ENCODE data around the gene CYTH4.

CYTH4 gene

DNA sequence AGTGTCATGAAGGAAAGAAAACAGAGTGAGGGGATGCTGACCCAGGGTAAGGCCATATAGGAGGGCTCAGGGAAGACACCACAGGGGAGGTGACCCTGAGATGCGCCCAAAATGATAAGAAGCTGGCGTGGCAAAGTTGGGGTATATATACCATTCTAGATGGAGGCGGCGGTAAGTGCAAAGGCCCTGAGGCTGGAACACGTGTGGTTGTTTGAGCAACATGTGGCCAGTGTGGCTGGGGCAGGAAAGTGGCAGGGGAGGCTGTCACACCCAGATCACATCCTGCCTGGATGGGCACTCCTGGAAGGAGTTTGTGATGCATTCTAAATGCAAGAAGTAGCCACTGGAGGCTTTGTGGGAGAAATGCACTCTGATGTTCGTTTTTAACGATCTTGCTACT, 70.2 kb downstream of the CYTH4 start:
- 85 to 86% methylated on average over 7 of the region's 7 CpGs for WGBS, 2 experiments
- H3K4me3 ChIP-seq (ENCODE audit: insufficient read depth, low read depth, low read length): no peak overlapping the region
- no peaks in the 10 kb centered on the region for H3K27me3 ChIP-seq (ENCODE audit: control insufficient read depth, insufficient read depth, low read length, poor library complexity, severe bottlenecking)
- no peaks in the 10 kb centered on the region for H3K4me1 ChIP-seq (ENCODE audit: control insufficient read depth, insufficient read depth, low read length)
- no peaks in the 10 kb centered on the region for H3K9me3 ChIP-seq (ENCODE audit: control insufficient read depth, low read length)
- no peaks in the 10 kb centered on the region for H3K36me3 ChIP-seq (ENCODE audit: control insufficient read depth, insufficient read depth, low read length)
- no peak overlapping the region for H3K27ac ChIP-seq (ENCODE audit: insufficient read depth, low read depth, low read length, poor library complexity, severe bottlenecking)

DNA sequence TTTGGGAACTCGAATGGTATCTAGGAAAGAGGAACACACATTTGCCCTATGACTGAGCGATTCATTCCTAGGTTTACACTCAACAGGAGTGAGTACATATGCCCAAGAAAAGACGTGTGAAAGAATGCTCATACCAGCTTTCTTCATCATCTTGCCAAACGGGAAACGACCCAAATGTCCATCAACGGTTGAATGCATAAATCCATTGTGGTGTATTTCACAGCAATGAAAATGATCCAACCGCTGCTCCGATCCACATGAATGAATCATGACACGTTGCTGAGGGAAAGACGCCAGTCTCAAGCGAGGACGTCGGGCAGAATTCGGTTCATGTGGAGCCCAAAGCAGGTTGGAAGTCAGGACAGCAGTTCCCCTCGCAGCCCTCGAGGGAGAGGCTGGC, 71.5 kb downstream of the CYTH4 start:
- H3K9me3 ChIP-seq (ENCODE audit: control insufficient read depth, low read length): no peaks in the 10 kb centered on the region
- no peaks in the 10 kb centered on the region for H3K4me1 ChIP-seq (ENCODE audit: control insufficient read depth, insufficient read depth, low read length)
- H3K27ac ChIP-seq (ENCODE audit: insufficient read depth, low read depth, low read length, poor library complexity, severe bottlenecking): no peak overlapping the region
- no peaks in the 10 kb centered on the region for H3K27me3 ChIP-seq (ENCODE audit: control insufficient read depth, insufficient read depth, low read length, poor library complexity, severe bottlenecking)
- WGBS, 2 experiments: 92 to 94% methylated on average over 16 of the region's 16 CpGs
- H3K36me3 ChIP-seq (ENCODE audit: control insufficient read depth, insufficient read depth, low read length): no peaks in the 10 kb centered on the region
- no peak overlapping the region for H3K4me3 ChIP-seq (ENCODE audit: insufficient read depth, low read depth, low read length)

DNA sequence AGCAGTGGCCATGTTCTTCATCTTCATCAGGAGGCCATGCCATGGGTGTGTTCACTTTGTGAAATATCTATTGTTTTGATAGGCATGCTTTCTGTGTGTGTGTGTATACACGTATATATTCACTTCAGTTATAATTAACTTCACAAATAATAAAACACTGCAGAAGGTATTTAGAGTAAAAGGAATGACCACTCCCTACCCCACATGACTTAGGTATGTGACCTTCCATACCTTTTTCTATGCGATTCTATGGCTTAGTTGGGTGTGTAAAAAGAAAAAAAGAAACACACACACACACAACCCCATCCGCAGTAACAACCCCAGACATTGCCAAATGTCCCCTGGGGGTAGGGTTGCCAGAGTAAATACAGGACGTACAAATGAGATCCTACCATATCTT, 72.0 kb downstream of the CYTH4 start:
- 92 to 93% methylated on average over 2 to 3 of the region's 4 CpGs for WGBS, 2 experiments
- Histone ChIP-seq H3K27me3 (ENCODE audit: control insufficient read depth, insufficient read depth, low read length, poor library complexity, severe bottlenecking) (no peaks in the 10 kb centered on the region), H3K9me3 (ENCODE audit: control insufficient read depth, low read length) (no peaks in the 10 kb centered on the region), H3K27ac (ENCODE audit: insufficient read depth, low read depth, low read length, poor library complexity, severe bottlenecking) (no peak overlapping the region), H3K4me1 (ENCODE audit: control insufficient read depth, insufficient read depth, low read length) (no peaks in the 10 kb centered on the region), H3K4me3 (ENCODE audit: insufficient read depth, low read depth, low read length) (no peak overlapping the region), H3K36me3 (ENCODE audit: control insufficient read depth, insufficient read depth, low read length) (no peaks in the 10 kb centered on the region)

DNA sequence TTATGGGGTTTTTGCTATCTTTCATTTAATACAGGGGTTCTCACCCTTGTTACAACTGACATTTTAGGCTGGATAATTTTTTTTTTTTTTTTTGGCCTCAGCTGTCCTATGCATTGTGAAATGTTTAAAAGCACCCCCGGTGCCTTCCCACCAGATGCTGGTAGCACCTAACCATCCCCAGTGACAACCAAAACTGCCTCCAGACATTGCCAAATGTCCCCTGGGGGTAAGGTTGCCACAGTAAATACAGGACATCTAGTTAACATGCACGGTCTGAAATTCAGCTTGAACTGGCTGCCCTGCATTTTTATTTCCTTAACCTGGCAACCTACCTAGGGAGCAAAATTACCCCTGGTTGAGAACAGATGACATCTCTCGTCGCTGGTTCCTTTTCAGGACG, 72.4 kb downstream of the CYTH4 start:
- no peaks in the 10 kb centered on the region for H3K9me3 ChIP-seq (ENCODE audit: control insufficient read depth, low read length)
- H3K27ac ChIP-seq (ENCODE audit: insufficient read depth, low read depth, low read length, poor library complexity, severe bottlenecking): no peak overlapping the region
- no peaks in the 10 kb centered on the region for H3K36me3 ChIP-seq (ENCODE audit: control insufficient read depth, insufficient read depth, low read length)
- 93% methylated on average over 5 of the region's 5 CpGs for WGBS, 2 experiments
- H3K27me3 ChIP-seq (ENCODE audit: control insufficient read depth, insufficient read depth, low read length, poor library complexity, severe bottlenecking): no peaks in the 10 kb centered on the region
- H3K4me1 ChIP-seq (ENCODE audit: control insufficient read depth, insufficient read depth, low read length): no peaks in the 10 kb centered on the region
- no peak overlapping the region for H3K4me3 ChIP-seq (ENCODE audit: insufficient read depth, low read depth, low read length)

DNA sequence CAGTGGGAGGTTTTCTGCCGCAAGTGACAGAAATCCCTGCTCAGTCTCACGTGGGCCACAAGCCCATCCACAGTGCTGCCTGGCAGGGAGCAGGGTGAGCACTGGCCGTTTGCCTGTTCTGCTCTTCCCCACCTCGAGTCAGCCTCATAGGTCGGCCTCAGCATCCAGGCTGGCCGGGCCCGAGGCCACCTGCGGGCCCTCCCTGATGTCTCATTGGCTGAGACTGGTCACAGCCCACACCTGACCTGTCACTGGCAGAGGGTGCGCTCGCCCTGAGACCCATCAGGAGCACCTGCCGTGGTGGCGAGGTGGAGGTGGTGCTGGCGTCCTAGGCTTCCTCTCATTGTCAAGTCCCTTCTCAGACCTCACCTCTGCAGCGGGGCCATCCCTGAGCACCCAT, 72.9 kb downstream of the CYTH4 start:
- 89 to 92% methylated on average over 14 of the region's 14 CpGs for WGBS, 2 experiments
- Histone ChIP-seq H3K4me1 (ENCODE audit: control insufficient read depth, insufficient read depth, low read length) (no peaks in the 10 kb centered on the region), H3K27me3 (ENCODE audit: control insufficient read depth, insufficient read depth, low read length, poor library complexity, severe bottlenecking) (no peaks in the 10 kb centered on the region), H3K4me3 (ENCODE audit: insufficient read depth, low read depth, low read length) (no peak overlapping the region), H3K27ac (ENCODE audit: insufficient read depth, low read depth, low read length, poor library complexity, severe bottlenecking) (no peak overlapping the region), H3K36me3 (ENCODE audit: control insufficient read depth, insufficient read depth, low read length) (no peaks in the 10 kb centered on the region), H3K9me3 (ENCODE audit: control insufficient read depth, low read length) (no peaks in the 10 kb centered on the region)

DNA sequence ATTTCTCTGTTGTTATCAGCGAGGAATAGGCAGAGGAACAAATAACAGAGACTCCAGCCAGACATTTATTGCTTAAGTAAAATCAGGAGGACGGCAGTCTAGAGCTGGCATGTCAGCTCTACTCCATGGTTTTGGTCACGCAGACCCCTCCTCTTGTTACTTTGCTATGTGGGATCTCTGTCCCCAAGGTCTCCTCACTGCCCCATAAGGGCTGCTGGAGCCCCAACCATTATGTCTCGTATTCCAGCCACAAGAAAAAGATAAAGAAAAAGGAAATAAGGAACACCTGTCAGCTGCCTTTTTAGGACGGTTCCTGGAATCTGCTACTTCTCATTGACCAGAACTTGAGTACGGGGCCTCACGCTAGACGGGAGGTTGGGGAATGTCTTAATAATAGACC, 74.6 kb downstream of the CYTH4 start:
- Histone ChIP-seq H3K4me3 (ENCODE audit: insufficient read depth, low read depth, low read length) (no peak overlapping the region), H3K27ac (ENCODE audit: insufficient read depth, low read depth, low read length, poor library complexity, severe bottlenecking) (no peak overlapping the region), H3K4me1 (ENCODE audit: control insufficient read depth, insufficient read depth, low read length) (no peaks in the 10 kb centered on the region), H3K36me3 (ENCODE audit: control insufficient read depth, insufficient read depth, low read length) (no peaks in the 10 kb centered on the region), H3K9me3 (ENCODE audit: control insufficient read depth, low read length) (no peaks in the 10 kb centered on the region), H3K27me3 (ENCODE audit: control insufficient read depth, insufficient read depth, low read length, poor library complexity, severe bottlenecking) (no peaks in the 10 kb centered on the region)
- 80 to 83% methylated on average over 8 of the region's 8 CpGs for WGBS, 2 experiments

DNA sequence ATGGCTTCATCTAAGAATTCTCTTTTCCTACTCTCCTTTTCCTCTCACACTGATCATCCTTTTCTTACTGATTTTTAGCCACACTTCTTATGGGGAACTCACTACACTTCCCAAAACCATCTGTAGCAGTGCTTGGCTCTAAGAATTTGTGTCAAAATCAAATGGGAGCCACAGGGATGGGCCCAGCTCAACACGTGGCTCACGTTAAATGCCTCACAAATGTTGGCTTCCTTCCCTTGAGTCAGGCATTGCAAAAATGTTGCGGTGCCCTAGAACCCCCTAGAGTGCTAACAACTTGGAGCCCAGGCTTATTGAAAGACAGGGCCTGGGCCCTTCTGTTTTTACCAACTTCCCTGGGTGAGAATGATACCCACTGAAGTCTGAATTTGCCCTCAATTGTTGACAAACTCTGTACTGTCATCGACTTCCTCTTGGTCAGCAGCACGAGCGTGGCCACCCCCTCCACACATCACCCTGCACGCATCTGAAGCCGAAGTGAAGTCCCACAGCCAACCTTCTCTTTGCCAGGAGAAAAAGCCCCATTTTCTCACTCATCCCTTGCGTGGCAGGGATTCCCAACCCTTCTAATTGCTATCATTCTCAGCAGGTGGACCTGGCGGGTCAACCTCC, 75.3 kb downstream of the CYTH4 start:
- Histone ChIP-seq H3K4me1 (ENCODE audit: control insufficient read depth, insufficient read depth, low read length) (no peaks in the 10 kb centered on the region), H3K9me3 (ENCODE audit: control insufficient read depth, low read length) (no peaks in the 10 kb centered on the region), H3K27me3 (ENCODE audit: control insufficient read depth, insufficient read depth, low read length, poor library complexity, severe bottlenecking) (no peaks in the 10 kb centered on the region), H3K36me3 (ENCODE audit: control insufficient read depth, insufficient read depth, low read length) (no peaks in the 10 kb centered on the region), H3K4me3 (ENCODE audit: insufficient read depth, low read depth, low read length) (no peak overlapping the region), H3K27ac (ENCODE audit: insufficient read depth, low read depth, low read length, poor library complexity, severe bottlenecking) (no peak overlapping the region)
- 89 to 92% methylated on average over 10 of the region's 10 CpGs for WGBS, 2 experiments

DNA sequence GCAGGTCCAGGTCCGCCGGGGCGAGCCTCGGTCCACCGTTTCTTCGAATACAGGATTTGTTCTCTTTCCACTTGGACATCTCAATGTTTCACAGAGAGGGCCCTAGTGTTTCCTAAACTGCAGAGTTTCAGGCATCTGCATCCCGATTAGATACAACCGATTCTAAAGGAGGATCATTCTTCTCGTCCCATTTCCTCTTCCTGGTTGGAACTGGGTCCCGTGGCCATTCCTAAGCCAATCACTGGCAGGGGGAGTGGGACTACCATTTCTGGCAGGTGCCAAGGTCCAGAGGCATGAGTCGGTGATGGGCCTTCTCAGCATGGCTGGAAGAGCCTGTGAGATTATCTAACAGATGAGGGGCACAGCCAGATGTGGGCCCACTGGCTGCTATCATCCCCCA, 76.1 kb downstream of the CYTH4 start:
- Histone ChIP-seq H3K4me3 (ENCODE audit: insufficient read depth, low read depth, low read length) (no peak overlapping the region), H3K36me3 (ENCODE audit: control insufficient read depth, insufficient read depth, low read length) (no peaks in the 10 kb centered on the region), H3K4me1 (ENCODE audit: control insufficient read depth, insufficient read depth, low read length) (no peaks in the 10 kb centered on the region), H3K27me3 (ENCODE audit: control insufficient read depth, insufficient read depth, low read length, poor library complexity, severe bottlenecking) (no peaks in the 10 kb centered on the region), H3K27ac (ENCODE audit: insufficient read depth, low read depth, low read length, poor library complexity, severe bottlenecking) (no peak overlapping the region), H3K9me3 (ENCODE audit: control insufficient read depth, low read length) (no peaks in the 10 kb centered on the region)
- WGBS, 2 experiments: 93 to 94% methylated on average over 11 of the region's 11 CpGs

DNA sequence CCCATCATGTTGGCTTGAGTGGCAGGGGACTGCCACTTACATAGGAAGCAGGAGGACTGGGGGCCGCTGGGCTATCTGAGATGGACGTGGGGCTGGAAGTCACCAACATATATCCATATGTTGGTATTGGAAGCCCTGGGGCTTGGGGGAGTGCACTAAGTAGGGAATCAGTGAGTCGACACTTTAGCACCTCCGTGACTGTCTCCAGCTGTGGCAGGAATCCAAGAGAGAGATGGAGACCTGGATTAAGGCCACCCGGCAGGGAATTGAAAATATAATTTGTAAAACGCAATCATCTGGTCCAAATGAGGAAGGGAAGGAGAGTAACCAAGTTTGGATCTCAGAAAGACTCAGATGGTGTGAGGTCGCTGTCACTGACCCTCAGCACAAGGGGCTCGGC, 76.6 kb downstream of the CYTH4 start:
- Histone ChIP-seq H3K4me3 (ENCODE audit: insufficient read depth, low read depth, low read length) (no peak overlapping the region), H3K27me3 (ENCODE audit: control insufficient read depth, insufficient read depth, low read length, poor library complexity, severe bottlenecking) (no peaks in the 10 kb centered on the region)
- WGBS, 2 experiments: 79 to 81% methylated on average over 8 of the region's 8 CpGs

DNA sequence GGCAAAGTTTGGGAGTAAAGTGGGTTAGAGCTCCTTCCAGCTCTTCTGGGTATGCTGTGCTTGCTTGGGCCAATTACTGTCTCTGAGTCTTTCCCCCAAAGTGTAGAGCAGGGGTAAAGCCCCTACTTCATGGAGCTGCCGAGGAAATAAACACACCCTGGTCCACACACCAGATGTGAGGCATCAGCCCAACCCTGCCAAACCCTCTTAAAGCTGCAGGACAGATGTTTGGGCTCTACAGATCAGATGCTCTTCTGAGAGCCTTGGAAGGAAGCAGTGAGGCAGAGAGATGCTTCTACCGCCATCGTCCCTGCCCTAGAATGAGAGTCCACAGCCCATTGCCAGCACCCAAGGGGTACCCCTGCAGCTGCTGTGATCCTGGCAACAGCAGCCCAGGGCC, 80.3 kb downstream of the CYTH4 start:
- H3K27me3 ChIP-seq (ENCODE audit: control insufficient read depth, insufficient read depth, low read length, poor library complexity, severe bottlenecking): no peaks in the 10 kb centered on the region
- 83 to 94% methylated on average over 3 of the region's 3 CpGs for WGBS, 2 experiments

More for the DNA sequence above, 76.6 kb downstream of the CYTH4 start:
- Histone ChIP-seq H3K36me3 (ENCODE audit: control insufficient read depth, insufficient read depth, low read length) (no peaks in the 10 kb centered on the region), H3K9me3 (ENCODE audit: control insufficient read depth, low read length) (no peaks in the 10 kb centered on the region), H3K4me1 (ENCODE audit: control insufficient read depth, insufficient read depth, low read length) (no peaks in the 10 kb centered on the region), H3K27ac (ENCODE audit: insufficient read depth, low read depth, low read length, poor library complexity, severe bottlenecking) (no peak overlapping the region)

More for the DNA sequence above, 80.3 kb downstream of the CYTH4 start:
- H3K36me3 ChIP-seq (ENCODE audit: control insufficient read depth, insufficient read depth, low read length): no peaks in the 10 kb centered on the region
- H3K27ac ChIP-seq (ENCODE audit: insufficient read depth, low read depth, low read length, poor library complexity, severe bottlenecking): no peak overlapping the region
- no peaks in the 10 kb centered on the region for H3K9me3 ChIP-seq (ENCODE audit: control insufficient read depth, low read length)
- H3K4me1 ChIP-seq (ENCODE audit: control insufficient read depth, insufficient read depth, low read length): peaks cover 6% of the 10 kb centered on the region
- no peak overlapping the region for H3K4me3 ChIP-seq (ENCODE audit: insufficient read depth, low read depth, low read length)

Measured in ectodermal cell (in vitro differentiated cells).